AG09319 (cell line): ENCODE data around the gene COL5A2.

ENCODE experiments used
- DNase-seq: peaks from one replicate; pipeline ENCODE4 v3.0.0-alpha.2; 2010; ENCODE audit warnings: low read depth; ENCODE audit errors: extremely low read depth
- TF ChIP-seq, protein P1 (sequence below): IDR thresholded peaks from 2 replicates; pipeline ENCODE4 v1.5.1; 2011; ENCODE audit warnings: low read depth, mild to moderate bottlenecking, inconsistent platforms, low read length, moderate library complexity

The COL5A2 gene

DNA sequence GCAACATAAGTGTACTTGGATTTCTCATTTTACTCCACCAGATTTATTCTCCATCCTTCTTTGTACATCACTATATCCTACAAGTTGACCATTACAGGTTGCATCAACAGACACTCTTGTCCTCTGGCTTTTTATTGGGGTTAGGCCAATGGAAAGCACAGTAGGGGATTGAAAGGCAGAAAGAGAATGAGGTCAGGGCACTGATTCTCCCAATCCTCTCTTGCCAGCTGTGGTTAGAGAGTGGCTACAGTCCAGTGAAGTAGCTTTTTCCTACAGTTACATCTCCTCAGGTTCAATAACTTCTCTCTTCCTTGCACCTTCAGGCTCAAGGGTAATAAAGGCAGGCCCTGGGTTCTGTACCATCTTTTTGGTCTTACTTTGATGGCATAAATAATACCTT, 20.2 kb upstream of the COL5A2 start:
- TF ChIP-seq, protein P1, sequence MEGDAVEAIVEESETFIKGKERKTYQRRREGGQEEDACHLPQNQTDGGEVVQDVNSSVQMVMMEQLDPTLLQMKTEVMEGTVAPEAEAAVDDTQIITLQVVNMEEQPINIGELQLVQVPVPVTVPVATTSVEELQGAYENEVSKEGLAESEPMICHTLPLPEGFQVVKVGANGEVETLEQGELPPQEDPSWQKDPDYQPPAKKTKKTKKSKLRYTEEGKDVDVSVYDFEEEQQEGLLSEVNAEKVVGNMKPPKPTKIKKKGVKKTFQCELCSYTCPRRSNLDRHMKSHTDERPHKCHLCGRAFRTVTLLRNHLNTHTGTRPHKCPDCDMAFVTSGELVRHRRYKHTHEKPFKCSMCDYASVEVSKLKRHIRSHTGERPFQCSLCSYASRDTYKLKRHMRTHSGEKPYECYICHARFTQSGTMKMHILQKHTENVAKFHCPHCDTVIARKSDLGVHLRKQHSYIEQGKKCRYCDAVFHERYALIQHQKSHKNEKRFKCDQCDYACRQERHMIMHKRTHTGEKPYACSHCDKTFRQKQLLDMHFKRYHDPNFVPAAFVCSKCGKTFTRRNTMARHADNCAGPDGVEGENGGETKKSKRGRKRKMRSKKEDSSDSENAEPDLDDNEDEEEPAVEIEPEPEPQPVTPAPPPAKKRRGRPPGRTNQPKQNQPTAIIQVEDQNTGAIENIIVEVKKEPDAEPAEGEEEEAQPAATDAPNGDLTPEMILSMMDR = no peak
- no peak for DNase-seq

DNA sequence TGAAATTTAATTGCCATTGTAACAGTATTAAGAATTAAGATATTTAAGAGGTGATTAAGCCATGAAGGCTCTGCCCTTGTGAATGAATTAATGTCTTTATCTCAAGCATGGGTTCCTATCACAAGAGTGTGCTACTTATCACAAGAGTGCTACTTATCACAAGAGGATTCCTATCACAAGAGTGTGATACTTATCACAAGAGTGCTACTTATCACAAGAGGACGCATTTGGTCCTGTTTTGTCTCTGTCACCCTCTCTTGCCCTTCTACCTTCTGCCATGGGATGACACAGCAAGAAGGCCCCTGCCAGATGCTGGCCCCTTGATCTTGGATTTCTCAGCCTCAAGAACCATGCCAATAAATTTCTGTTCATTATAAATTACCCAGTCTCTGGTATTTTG, 13.2 kb upstream of the COL5A2 start:
- DNase-seq = no peak

DNA sequence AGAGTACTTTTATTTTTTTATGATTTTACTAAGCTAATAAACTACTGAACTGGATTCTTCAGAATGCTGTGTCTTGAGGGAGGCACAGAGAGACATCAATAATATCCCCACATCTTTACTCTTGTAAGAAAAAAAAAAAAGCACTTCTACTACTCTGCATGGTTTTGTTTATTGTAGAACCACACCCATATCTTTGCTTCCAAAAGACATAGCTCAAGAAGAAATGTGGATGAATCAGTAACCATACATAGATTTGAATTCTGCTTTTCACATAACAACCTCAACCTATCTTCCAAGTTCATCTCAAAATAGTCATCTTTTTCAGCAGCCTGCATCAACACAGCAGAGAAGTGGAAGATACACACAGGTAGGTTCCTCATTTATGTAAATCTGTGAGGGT, 12.2 kb upstream of the COL5A2 start:
- TF ChIP-seq, protein P1 = no peak
- DNase-seq = no peak

More for the DNA sequence above, 13.2 kb upstream of the COL5A2 start:
- TF ChIP-seq, protein P1 = no peak

DNA sequence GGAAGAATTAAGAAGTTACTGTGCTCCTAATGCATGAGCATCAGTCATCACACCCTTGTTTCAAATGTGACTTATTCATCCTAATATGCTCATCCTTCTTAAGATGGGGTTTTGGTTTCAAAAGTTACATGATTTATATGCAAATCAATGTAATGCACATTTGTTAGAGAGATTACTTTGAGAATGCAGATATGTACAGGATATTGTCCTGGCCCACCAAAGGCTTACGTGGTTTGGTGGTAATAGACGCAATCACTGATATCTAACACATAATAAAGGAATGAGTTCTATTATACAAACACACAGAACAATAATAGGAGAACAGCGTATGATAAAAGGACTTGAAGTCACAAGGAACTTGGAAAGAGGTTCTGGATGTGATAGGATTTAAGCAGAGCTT, 11.1 kb upstream of the COL5A2 start:
- DNase-seq = no peak

DNA sequence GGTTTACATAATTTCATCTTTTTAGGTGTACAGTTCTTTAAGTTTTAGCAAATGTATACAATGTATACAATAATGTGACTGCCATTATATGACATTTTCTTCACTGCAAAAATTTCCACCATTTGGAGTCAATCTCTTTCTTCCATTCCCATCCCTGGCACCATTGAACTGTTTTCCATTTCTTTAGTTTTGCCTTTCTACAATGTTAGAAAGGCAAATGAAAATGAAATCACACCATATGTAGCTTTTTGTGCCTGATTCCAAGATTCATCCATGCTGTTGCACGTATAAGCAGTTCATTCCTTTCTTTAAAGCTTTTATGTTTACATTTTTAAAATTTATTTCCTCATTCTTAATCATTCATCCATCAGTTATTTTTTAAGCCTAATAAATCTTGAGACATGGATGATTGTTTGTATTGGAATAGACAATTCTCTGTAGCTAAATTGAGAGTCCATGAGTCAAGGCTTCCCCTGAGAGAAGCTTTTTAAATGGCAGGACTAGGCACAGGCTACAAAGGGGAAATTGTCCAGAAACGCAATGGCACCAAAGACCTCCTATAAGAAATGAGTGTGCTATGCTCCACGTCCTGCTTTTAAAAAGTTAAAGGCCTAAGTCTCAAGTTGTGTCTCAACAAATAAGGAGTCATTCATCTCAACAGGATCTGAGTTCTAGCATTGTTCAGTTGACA, 8.7 kb upstream of the COL5A2 start:
- no peak for DNase-seq
- TF ChIP-seq, protein P1 = no peak

More for the DNA sequence above, 11.1 kb upstream of the COL5A2 start:
- TF ChIP-seq, protein P1 = no peak

DNA sequence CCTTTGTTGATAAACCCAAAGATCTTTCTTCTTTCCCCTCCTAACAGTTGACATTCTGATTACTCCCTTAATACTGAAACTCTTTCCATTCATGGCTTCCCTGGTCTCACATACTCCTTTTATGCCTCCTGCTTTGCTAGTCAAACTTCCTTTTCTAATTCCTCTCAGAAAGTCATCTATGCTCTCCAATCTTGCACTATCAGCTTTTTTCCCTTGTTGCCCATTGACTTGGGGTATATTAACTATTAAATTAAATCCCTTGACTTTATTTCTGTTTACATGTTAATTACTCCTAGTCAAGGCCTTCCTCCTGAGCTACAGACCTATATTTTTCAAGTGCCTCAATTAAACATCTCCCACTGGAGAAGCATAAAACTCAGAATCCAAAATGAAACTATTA, 3.6 kb upstream of the COL5A2 start:
- no peak for DNase-seq
- TF ChIP-seq, protein P1 = no peak

DNA sequence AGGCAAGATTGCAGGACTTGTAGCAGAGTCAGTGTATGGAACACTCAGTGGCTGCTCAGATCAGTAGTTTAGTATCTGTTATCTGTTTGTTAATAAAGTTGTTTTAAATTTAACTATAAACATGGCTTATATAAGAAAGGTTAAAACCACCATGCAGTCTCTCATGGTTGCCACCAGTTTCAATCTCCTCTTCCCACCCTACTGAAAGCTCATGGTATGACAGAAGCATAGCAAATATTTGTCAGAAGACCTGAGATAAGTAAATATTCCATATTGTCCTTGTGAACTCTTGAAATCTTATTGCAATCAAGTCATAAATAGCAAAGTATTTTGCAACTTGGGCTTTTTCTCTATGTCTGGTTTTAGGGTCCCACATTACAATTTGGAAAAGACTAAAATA, 2.1 kb upstream of the COL5A2 start:
- DNase-seq = no peak
- TF ChIP-seq, protein P1 = no peak
